Tibial nerve (tissue), 4 donors: ENCODE data around the gene NKAIN2. TPM values are rescaled to one million over a fixed set of nuclear protein-coding genes. Genes with fewer than 3 reads are reported as not detected.

Source experiments
- DNase-seq, 2 donors: peaks; one replicate each; pipeline ENCODE4 v3.0.0-alpha.2; 2019; ENCODE audit warnings: low spot score in 2 of 2
- H3K27ac ChIP-seq, 4 donors: fragments of 200-600 bp; sonication (generic) in 3 of 4; one replicate each; pipeline ENCODE4 v1.5.1; 2017 to 2019; ENCODE audit warnings: mild to moderate bottlenecking in 1 of 4
- H3K27me3 ChIP-seq, 2 donors: fragments of 200-600 bp; sonication (generic) in 1 of 2; one replicate each; pipeline versions ENCODE4 v1.5.1 to v1.6.0; 2017 to 2019
- H3K36me3 ChIP-seq, 3 donors: fragments of 200-600 bp; sonication (generic); one replicate each; pipeline ENCODE4 v1.5.1; 2018 to 2019
- H3K4me1 ChIP-seq, 4 donors: fragments of 200-600 bp; sonication (generic) in 3 of 4; one replicate each; pipeline ENCODE4 v1.5.1; 2017 to 2019
- H3K4me3 ChIP-seq, 4 donors: fragments of 200-600 bp; sonication (generic) in 3 of 4; one replicate each; pipeline ENCODE4 v1.5.1; 2017 to 2019; ENCODE audit warnings: mild to moderate bottlenecking in 1 of 4, moderate library complexity in 1 of 4
- H3K9me3 ChIP-seq, 4 donors: fragments of 200-600 bp; sonication (generic) in 3 of 4; one replicate each; pipeline ENCODE4 v1.5.1; 2017 to 2019
- EP300 ChIP-seq, 2 donors: sonication (generic); formaldehyde crosslinking; IDR thresholded peaks; one replicate each; pipeline ENCODE4 v1.6.1; 2017; ENCODE audit warnings: antibody characterized with exemption in 2 of 2, mild to moderate bottlenecking in 1 of 2
- POLR2A ChIP-seq, 2 donors: fragments of 450-650 bp; IDR thresholded peaks; one replicate each; pipeline ENCODE4 v1.6.1; 2017; ENCODE audit warnings: antibody characterized with exemption in 2 of 2, mild to moderate bottlenecking in 2 of 2, moderate library complexity in 2 of 2
- WGBS, 2 donors: methylation state at CpG; one replicate each; pipeline ENCODE4 v1.1.5; 2018; 5-methylcytosine and 5-hydroxymethylcytosine counted together
- total RNA-seq, 4 donors: library from RNA; depleted of rRNA; stranded (reverse); fragments of >200 nt; gene quantifications; one replicate each; pipeline ENCODE4 v1.1.0, GENCODE V29; 2016
- TF ChIP-seq, protein P1 (sequence below), 5 experiments: fragments of 200-600 bp in 3 of 5; fragments of 450-650 bp in 2 of 5; sonication (generic) in 3 of 5; IDR thresholded peaks; one replicate each; pipeline ENCODE4 v1.5.1; 2016 to 2019; ENCODE audit warnings: antibody characterized with exemption in 5 of 5, mild to moderate bottlenecking in 3 of 5, moderate library complexity in 2 of 5

Gene NKAIN2
- total RNA-seq, 4 donors from 2014 or later = 8.1 to 20.8 (median 15.2) TPM

DNA sequence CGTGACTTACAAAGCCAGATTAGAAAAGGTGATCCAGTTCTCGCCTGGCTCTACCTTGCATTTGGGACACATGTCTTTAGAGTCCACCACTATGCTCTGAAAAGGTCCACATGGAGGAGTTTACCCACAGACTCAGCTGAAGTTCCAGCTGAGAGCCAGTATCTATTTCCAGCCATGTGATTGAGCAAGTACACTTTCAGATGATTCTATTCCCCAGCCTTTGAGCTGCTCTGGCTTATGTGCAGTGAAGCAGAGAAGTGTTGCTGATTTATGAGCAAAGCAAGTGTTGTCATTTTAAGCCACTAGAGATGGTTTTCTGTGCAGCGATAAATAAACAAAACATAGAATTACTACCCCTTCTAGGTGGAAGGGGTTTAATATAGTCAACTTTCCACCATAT lies 637.8 kb downstream of the NKAIN2 start:
- Histone ChIP-seq H3K4me1 (no peaks in the 10 kb centered on the region), H3K27ac (no peak overlapping the region), H3K4me3 (no peak overlapping the region), H3K9me3 (no peaks in the 10 kb centered on the region), H3K27me3 (no peaks in the 10 kb centered on the region), H3K36me3 (no peaks in the 10 kb centered on the region)
- no peak for TF ChIP-seq EP300 (IDR thresholded peaks at IDR 0.05)
- no peak for TF ChIP-seq POLR2A (IDR thresholded peaks at IDR 0.05)
- TF ChIP-seq, protein P1, sequence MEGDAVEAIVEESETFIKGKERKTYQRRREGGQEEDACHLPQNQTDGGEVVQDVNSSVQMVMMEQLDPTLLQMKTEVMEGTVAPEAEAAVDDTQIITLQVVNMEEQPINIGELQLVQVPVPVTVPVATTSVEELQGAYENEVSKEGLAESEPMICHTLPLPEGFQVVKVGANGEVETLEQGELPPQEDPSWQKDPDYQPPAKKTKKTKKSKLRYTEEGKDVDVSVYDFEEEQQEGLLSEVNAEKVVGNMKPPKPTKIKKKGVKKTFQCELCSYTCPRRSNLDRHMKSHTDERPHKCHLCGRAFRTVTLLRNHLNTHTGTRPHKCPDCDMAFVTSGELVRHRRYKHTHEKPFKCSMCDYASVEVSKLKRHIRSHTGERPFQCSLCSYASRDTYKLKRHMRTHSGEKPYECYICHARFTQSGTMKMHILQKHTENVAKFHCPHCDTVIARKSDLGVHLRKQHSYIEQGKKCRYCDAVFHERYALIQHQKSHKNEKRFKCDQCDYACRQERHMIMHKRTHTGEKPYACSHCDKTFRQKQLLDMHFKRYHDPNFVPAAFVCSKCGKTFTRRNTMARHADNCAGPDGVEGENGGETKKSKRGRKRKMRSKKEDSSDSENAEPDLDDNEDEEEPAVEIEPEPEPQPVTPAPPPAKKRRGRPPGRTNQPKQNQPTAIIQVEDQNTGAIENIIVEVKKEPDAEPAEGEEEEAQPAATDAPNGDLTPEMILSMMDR (IDR thresholded peaks at IDR 0.05) = no peak
- WGBS, 2 donors = 92 to 96% methylated on average over 3 of the region's 3 CpGs
- no peak for DNase-seq

DNA sequence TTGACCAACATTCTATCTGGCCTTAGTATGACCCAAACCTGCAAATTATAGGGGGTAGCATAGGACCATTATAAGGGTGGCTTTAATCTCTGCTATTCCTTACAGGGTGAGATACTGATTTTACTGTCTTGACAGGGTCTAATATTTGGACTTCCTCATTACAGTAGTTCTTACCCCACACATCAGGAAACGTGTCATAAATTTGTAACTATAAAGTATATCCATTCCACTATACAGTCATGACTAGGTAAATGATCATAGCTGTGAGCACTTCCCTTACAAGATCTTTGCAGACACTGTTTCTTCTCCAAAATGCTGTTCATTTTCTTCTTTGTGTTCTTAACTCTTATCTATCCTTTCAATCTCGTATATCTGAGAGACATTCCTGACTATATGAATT lies 639.9 kb downstream of the NKAIN2 start:
- Histone ChIP-seq H3K27ac (no peak overlapping the region), H3K27me3 (no peaks in the 10 kb centered on the region), H3K36me3 (no peaks in the 10 kb centered on the region), H3K9me3 (no peaks in the 10 kb centered on the region), H3K4me1 (no peaks in the 10 kb centered on the region), H3K4me3 (no peak overlapping the region)
- 69 to 73% methylated on average over 2 of the region's 2 CpGs for WGBS, 2 donors
- TF ChIP-seq, protein P1 (IDR thresholded peaks at IDR 0.05) = no peak
- no peak for TF ChIP-seq POLR2A (IDR thresholded peaks at IDR 0.05)
- no peak for TF ChIP-seq EP300 (IDR thresholded peaks at IDR 0.05)
- no peak for DNase-seq

DNA sequence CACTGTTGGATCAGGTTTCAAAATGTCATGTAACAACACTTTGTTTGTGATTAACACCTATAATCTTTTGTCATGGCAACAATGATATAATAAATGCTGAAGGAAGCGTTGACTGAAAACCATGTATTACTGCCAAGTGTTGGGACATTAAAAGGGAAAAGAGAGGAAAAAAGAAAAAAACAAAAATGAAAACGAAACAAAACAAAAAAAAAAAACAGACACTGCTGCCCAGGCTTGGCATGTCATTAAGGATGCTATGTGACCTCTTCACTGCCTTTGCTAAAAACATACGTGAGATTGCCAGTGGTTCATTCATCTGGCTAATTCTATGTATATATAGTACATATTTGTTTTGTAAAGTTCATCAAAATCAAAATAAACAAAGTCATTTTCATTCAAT lies 641.9 kb downstream of the NKAIN2 start:
- no peak for TF ChIP-seq EP300 (IDR thresholded peaks at IDR 0.05)
- TF ChIP-seq POLR2A (IDR thresholded peaks at IDR 0.05) = no peak
- TF ChIP-seq, protein P1 (IDR thresholded peaks at IDR 0.05) = no peak
- Histone ChIP-seq H3K27ac (no peak overlapping the region), H3K4me1 (no peaks in the 10 kb centered on the region), H3K36me3 (no peaks in the 10 kb centered on the region), H3K9me3 (no peaks in the 10 kb centered on the region), H3K4me3 (no peak overlapping the region), H3K27me3 (no peaks in the 10 kb centered on the region)
- no peak for DNase-seq
- 56 to 69% methylated on average over 3 of the region's 3 CpGs for WGBS, 2 donors

DNA sequence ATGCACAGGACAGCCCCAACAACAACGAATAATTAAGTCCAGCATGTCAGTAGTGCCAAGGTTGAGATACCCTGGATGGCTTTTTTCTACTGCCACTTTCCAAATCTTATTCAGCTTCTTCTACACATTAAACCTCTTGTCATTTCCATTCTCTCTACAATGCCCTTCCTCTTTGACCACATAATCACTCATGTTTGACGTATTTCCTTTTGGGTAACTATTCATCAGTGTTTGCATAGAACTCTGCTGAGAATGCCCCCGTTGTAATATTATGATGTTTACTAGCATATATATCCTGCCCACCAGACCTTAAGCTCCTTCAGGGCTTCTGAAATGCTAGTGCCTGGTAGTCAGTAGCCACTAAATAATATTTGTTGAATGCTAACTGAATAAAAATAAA lies 643.3 kb downstream of the NKAIN2 start:
- 34 to 37% methylated on average over 3 of the region's 3 CpGs for WGBS, 2 donors

DNA sequence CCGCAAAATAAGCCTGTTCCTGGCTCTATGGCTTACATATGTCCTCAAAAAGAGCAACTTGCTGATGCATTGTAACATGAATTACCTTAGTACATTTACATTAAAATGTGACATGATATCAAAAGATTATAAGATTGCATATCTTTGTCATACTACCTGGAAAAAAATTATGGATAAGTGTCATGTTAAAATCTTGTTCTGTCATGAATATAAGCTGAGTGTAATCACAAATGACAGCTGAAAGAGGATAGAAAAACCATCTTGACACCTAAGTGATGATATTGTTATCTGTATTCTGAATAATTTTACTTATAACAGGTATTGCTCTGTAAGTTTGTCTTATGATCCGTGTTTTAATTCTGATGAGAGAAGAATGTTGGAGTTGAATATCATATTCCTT lies 655.6 kb downstream of the NKAIN2 start:
- no peak overlapping the region for H3K4me3 ChIP-seq
- no peak overlapping the region for H3K27ac ChIP-seq
- WGBS, 2 donors = 88 to 96% methylated on average over 2 of the region's 2 CpGs
- TF ChIP-seq, protein P1 (IDR thresholded peaks at IDR 0.05) = no peak
- TF ChIP-seq EP300 (IDR thresholded peaks at IDR 0.05) = no peak
- H3K36me3 ChIP-seq = no peaks in the 10 kb centered on the region
- no peaks in the 10 kb centered on the region for H3K4me1 ChIP-seq
- peaks cover 0 to 4% (median 0%) of the 10 kb centered on the region in 4 donors for H3K9me3 ChIP-seq
- DNase-seq = no peak
- H3K27me3 ChIP-seq = no peaks in the 10 kb centered on the region

More for the DNA sequence above, 643.3 kb downstream of the NKAIN2 start:
- no peak for DNase-seq
- H3K27me3 ChIP-seq = no peaks in the 10 kb centered on the region
- no peak overlapping the region for H3K27ac ChIP-seq
- no peaks in the 10 kb centered on the region for H3K36me3 ChIP-seq
- no peaks in the 10 kb centered on the region for H3K4me1 ChIP-seq
- TF ChIP-seq POLR2A (IDR thresholded peaks at IDR 0.05) = no peak
- H3K4me3 ChIP-seq = no peak overlapping the region
- H3K9me3 ChIP-seq = no peaks in the 10 kb centered on the region

DNA sequence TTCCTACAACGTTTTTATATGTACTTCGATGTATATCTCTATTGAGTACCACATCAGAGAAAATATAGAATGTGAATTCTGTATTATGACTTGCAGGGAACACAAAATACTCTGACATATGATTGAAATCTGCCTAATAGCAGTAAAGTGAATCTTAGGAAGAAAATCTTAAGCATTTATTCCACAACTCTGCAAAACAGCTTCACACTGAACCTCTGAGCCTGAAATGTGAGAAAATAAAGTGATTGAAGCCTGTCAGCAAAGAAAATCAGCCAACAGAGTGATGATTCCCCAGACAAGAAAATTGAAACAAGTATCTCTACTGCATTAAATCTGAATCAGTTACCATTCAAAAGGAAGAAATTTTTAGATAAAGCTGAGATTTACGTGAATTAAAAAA lies 659.1 kb downstream of the NKAIN2 start:
- no peak overlapping the region for H3K27ac ChIP-seq
- TF ChIP-seq EP300 (IDR thresholded peaks at IDR 0.05) (no peak), POLR2A (IDR thresholded peaks at IDR 0.05) (no peak)
- TF ChIP-seq, protein P1 (IDR thresholded peaks at IDR 0.05) = no peak
- H3K36me3 ChIP-seq = no peaks in the 10 kb centered on the region
- no peaks in the 10 kb centered on the region for H3K4me1 ChIP-seq
- DNase-seq = no peak
- 60 to 64% methylated on average over 3 of the region's 3 CpGs for WGBS, 2 donors
- H3K9me3 ChIP-seq = peaks cover 0 to 9% (median 0%) of the 10 kb centered on the region in 4 donors
- no peak overlapping the region for H3K4me3 ChIP-seq
- no peaks in the 10 kb centered on the region for H3K27me3 ChIP-seq
